ENCODE measurements around the gene GJA4. TPM values are rescaled to one million over a fixed set of nuclear protein-coding genes. Genes with fewer than 3 reads are reported as not detected.

The GJA4 gene
- polyA plus RNA-seq, 1 donor from 2014 or later: not detected

GRCh38 chr1:34779962-34780361 is 12.8 kb upstream of the GJA4 start:
- TF ChIP-seq EP300 (conservative IDR thresholded peaks at IDR 0.05; ENCODE audit: poor library complexity, severe bottlenecking): no peak
- TF ChIP-seq RAD21 (conservative IDR thresholded peaks at IDR 0.05): no peak
- TF ChIP-seq CTCF (IDR thresholded peaks at IDR 0.05; ENCODE audit: poor library complexity, severe bottlenecking): no peak
- TF ChIP-seq POLR2AphosphoS5 (IDR thresholded peaks at IDR 0.05): no peak
- TF ChIP-seq MXI1 (conservative IDR thresholded peaks at IDR 0.05; ENCODE audit: poor library complexity, severe bottlenecking): no peak
- TF ChIP-seq REST (IDR thresholded peaks at IDR 0.05; ENCODE audit: borderline replicate concordance): no peak
- TF ChIP-seq EZH2 (IDR thresholded peaks at IDR 0.05; ENCODE audit: borderline replicate concordance, insufficient read depth, low read length, poor library complexity, severe bottlenecking): no peak
- TF ChIP-seq TAF1 (IDR thresholded peaks at IDR 0.05; ENCODE audit: low read depth): no peak
- TF ChIP-seq SMC3 (conservative IDR thresholded peaks at IDR 0.05; ENCODE audit: poor library complexity): no peak
- H3K4me2 ChIP-seq (ENCODE audit: low read length): no peak overlapping the region
- H3K27me3 ChIP-seq (ENCODE audit: insufficient read depth, low read depth, low read length): peaks cover 44% of the 10 kb centered on the region
- H3K9me2 ChIP-seq (ENCODE audit: insufficient read depth, low read length): no peaks in the 10 kb centered on the region
- no peak overlapping the region for H2AFZ ChIP-seq (ENCODE audit: low read depth, low read length)
- H3K9ac ChIP-seq (ENCODE audit: low read length): no peak overlapping the region
- no peaks in the 10 kb centered on the region for H3F3A ChIP-seq (ENCODE audit: insufficient read depth, low read length, poor library complexity, severe bottlenecking)
- H3K79me2 ChIP-seq (replicated peaks; ENCODE audit: insufficient read depth, low read length): no peaks in the 10 kb centered on the region
- H3K27ac ChIP-seq (ENCODE audit: low read length): no peak overlapping the region
- H3K4me3 ChIP-seq (ENCODE audit: low read length): no peak overlapping the region
- H3K36me3 ChIP-seq (ENCODE audit: insufficient read depth, low read length): no peaks in the 10 kb centered on the region
- no peaks in the 10 kb centered on the region for H3K9me3 ChIP-seq (ENCODE audit: low read length)
- H4K20me1 ChIP-seq (ENCODE audit: insufficient read depth): no peaks in the 10 kb centered on the region

- H3K27me3 ChIP-seq (ENCODE audit: insufficient read depth, low read depth, low read length): peaks cover 44% of the 10 kb centered on the region
- H3K9me2 ChIP-seq (ENCODE audit: insufficient read depth, low read length): no peaks in the 10 kb centered on the region
- no peak overlapping the region for H3K4me2 ChIP-seq (ENCODE audit: low read length)
- TF ChIP-seq TAF1 (IDR thresholded peaks at IDR 0.05; ENCODE audit: low read depth): no peak
- TF ChIP-seq RAD21 (conservative IDR thresholded peaks at IDR 0.05): no peak
- no peak for TF ChIP-seq CTCF (IDR thresholded peaks at IDR 0.05; ENCODE audit: poor library complexity, severe bottlenecking)
- TF ChIP-seq POLR2AphosphoS5 (IDR thresholded peaks at IDR 0.05): no peak
- no peak for TF ChIP-seq SMC3 (conservative IDR thresholded peaks at IDR 0.05; ENCODE audit: poor library complexity)
- no peak for TF ChIP-seq MXI1 (conservative IDR thresholded peaks at IDR 0.05; ENCODE audit: poor library complexity, severe bottlenecking)
- no peak for TF ChIP-seq EZH2 (IDR thresholded peaks at IDR 0.05; ENCODE audit: borderline replicate concordance, insufficient read depth, low read length, poor library complexity, severe bottlenecking)
- no peak for TF ChIP-seq EP300 (conservative IDR thresholded peaks at IDR 0.05; ENCODE audit: poor library complexity, severe bottlenecking)
- no peak for TF ChIP-seq REST (IDR thresholded peaks at IDR 0.05; ENCODE audit: borderline replicate concordance)
- no peak overlapping the region for H3K9ac ChIP-seq (ENCODE audit: low read length)
- no peaks in the 10 kb centered on the region for H3F3A ChIP-seq (ENCODE audit: insufficient read depth, low read length, poor library complexity, severe bottlenecking)
- no peaks in the 10 kb centered on the region for H3K36me3 ChIP-seq (ENCODE audit: insufficient read depth, low read length)
- no peak overlapping the region for H2AFZ ChIP-seq (ENCODE audit: low read depth, low read length)
- no peaks in the 10 kb centered on the region for H4K20me1 ChIP-seq (ENCODE audit: insufficient read depth)
- H3K27ac ChIP-seq (ENCODE audit: low read length): no peak overlapping the region
- no peaks in the 10 kb centered on the region for H3K79me2 ChIP-seq (replicated peaks; ENCODE audit: insufficient read depth, low read length)
- H3K9me3 ChIP-seq (ENCODE audit: low read length): no peaks in the 10 kb centered on the region
- no peak overlapping the region for H3K4me3 ChIP-seq (ENCODE audit: low read length)
Observed at GRCh38 chr1:34780528-34780927, 12.3 kb upstream of the GJA4 start.

Measured in neural cell (in vitro differentiated cells).